Activated T-helper 2 cell treated with anti-CD3 and anti-CD28 coated beads, Interferon-gamma antibody, Interleukin-2, Interleukin-4, amounts not matched to agents 10 μg/mL and 5 μg/mL and 100 μg/mL, durations not matched to agents 14 hours and 24 hours and 36 hours (primary cell): ENCODE results near the gene VNN1. TPM values are rescaled to one million over a fixed set of nuclear protein-coding genes. Genes with fewer than 3 reads are reported as not detected.
"Not testable (repeated sequence)": the region's sequence is repeated elsewhere in the genome, so short reads cannot be mapped to it uniquely, and the experiment has no call there.

Experiments used
- DNase-seq: peaks from one replicate; pipeline ENCODE4 v3.0.0; 2021; ENCODE audit warnings: low spot score
- H3K27ac Mint-ChIP-seq: one replicate; pipeline ENCODE4 v1.8.0; 2021; ENCODE audit warnings: mixed read lengths
- H3K27me3 Mint-ChIP-seq: one replicate; pipeline ENCODE4 v1.8.0; 2021; ENCODE audit warnings: low read depth, mixed read lengths
- H3K36me3 Mint-ChIP-seq: one replicate; pipeline ENCODE4 v1.8.0; 2021; ENCODE audit warnings: low read depth, mixed read lengths
- H3K4me1 Mint-ChIP-seq: one replicate; pipeline ENCODE4 v1.8.0; 2021; ENCODE audit warnings: low read depth, mixed read lengths
- H3K4me3 Mint-ChIP-seq: one replicate; pipeline ENCODE4 v1.8.0; 2021; ENCODE audit warnings: low read depth, mild to moderate bottlenecking, moderate library complexity, mixed read lengths
- H3K9me3 Mint-ChIP-seq: one replicate; pipeline ENCODE4 v1.8.0; 2021; ENCODE audit warnings: mixed read lengths
- intact Hi-C: fragments of 100-400 bp; cut with micrococcal nuclease; formaldehyde crosslinking; loops from one replicate; pipeline ENCODE4 v1.15.1; 2023
- total RNA-seq: library from RNA; stranded (reverse); gene quantifications from 2 replicates; pipeline ENCODE4 v1.2.3, GENCODE V29; 2022

Gene VNN1
- total RNA-seq, 1 donor from 2014 or later: not detected

DNA sequence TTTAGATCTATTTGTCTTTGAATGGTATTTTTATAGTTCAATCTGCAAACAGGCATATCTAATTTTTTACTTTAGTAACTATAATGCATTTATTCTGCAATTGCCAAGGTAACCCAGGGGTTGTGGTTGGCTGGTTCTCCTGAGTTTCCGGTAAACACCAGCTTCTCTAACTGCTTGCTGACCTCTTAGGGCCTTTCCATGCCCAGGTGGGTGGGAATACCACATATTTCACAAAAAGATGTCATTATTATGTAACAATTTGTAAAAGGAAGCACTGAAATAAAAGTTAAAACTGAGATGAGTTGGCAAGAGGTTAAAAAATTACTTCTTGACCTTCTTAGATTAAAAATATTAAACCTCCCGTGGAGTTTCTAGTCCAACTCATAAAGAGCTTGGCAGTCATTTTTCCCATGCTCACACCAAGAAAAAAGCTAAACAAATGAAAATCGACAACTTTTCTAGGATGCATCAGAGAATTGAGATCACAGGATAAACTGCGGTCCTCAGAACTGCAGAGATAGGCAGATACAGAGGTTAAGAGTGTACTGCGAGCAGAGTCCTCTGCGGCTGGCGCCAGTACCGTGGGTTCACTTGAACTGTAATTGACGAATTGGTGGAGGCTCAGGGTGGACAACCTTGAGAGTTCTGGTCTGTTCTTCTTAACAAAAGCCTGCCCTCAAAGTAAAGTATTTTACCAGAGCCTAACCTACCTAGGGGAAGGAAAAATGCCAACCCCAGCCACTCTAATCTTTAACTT, 2.2 kb upstream of the VNN1 start:
- Mint-ChIP-seq H3K9me3 (no peaks in the 10 kb centered on the region), H3K27me3 (peaks cover 19% of the 10 kb centered on the region), H3K36me3 (no peaks in the 10 kb centered on the region), H3K4me3 (no peak overlapping the region), H3K27ac (no peak overlapping the region), H3K4me1 (peaks cover 2% of the 10 kb centered on the region)
- intact Hi-C loops: no loop called here
- no peak for DNase-seq

DNA sequence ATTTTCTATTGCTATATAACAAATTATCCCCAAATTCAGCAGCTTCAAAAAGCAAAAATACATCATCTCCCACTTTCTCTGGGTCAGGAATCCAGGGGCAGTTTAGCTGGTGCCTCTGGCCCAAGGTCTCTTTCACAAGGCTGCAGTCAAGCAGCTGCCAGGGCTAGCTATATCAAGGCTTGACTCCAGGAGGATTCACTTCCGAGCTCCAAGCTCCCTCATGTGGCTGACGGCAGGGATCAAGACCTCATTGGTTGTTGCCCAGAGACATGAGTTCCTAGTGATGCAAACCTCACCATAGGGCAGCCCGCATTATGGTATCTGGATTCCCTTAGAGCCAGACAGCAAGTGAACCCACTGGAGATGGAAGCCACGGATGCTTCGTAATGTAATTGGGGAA, 1.3 kb upstream of the VNN1 start:
- Mint-ChIP-seq H3K4me1 (peaks cover 2% of the 10 kb centered on the region), H3K9me3 (no peaks in the 10 kb centered on the region), H3K36me3 (no peaks in the 10 kb centered on the region), H3K27me3 (peaks cover 23% of the 10 kb centered on the region), H3K4me3 (no peak overlapping the region), H3K27ac (no peak overlapping the region)
- DNase-seq: no peak
- intact Hi-C loops: no loop called here

DNA sequence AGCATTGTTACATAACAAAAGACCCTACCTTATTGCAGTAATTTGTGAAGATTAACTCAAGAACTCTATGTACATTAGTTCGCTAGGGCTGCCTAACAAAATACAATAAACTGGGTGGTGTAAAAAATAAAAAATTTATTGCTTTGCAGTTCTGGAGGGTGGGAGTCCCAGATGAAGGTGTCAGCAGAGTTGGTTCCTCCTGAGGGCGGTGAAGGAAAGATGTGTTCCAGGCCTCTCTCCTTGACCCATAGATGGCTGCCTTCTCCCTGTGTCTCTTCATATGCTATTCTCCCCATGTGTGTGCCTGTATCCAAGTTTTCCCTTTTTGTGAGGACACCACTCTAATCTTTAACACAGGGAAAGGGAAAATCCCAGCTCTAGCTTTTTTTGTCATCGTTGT, 305 bp upstream of the VNN1 start:
- DNase-seq: no peak
- H3K36me3 Mint-ChIP-seq: no peaks in the 10 kb centered on the region
- intact Hi-C loops: no loop called here
- no peaks in the 10 kb centered on the region for H3K9me3 Mint-ChIP-seq
- H3K4me3 Mint-ChIP-seq: no peak overlapping the region
- no peak overlapping the region for H3K27ac Mint-ChIP-seq
- peaks cover 2% of the 10 kb centered on the region for H3K4me1 Mint-ChIP-seq
- peaks cover 23% of the 10 kb centered on the region for H3K27me3 Mint-ChIP-seq

DNA sequence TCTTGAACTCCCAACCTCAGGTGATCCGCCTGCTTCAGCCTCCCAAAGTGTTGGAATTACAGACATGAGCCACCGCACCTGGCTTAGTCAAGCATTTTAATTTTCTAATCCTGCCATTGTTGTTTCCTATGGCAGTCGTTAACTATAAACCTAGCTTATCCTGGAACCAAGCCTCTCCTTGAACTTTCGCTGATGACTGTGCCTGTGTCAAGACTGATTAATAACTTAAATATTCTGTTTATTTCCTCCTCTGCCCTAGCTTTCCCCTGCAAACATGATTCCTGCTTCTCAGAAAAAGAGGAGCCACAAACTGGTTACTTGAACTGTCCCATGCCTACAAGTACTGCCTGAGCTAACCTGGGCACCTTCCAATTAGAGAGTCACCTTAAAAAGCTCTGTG, 1.5 kb downstream of the VNN1 start:
- H3K9me3 Mint-ChIP-seq: no peaks in the 10 kb centered on the region
- H3K36me3 Mint-ChIP-seq: no peaks in the 10 kb centered on the region
- no peak for DNase-seq
- no peak overlapping the region for H3K27ac Mint-ChIP-seq
- peaks cover 29% of the 10 kb centered on the region for H3K27me3 Mint-ChIP-seq
- peaks cover 2% of the 10 kb centered on the region for H3K4me1 Mint-ChIP-seq
- no peak overlapping the region for H3K4me3 Mint-ChIP-seq
- intact Hi-C loops: no loop called here

DNA sequence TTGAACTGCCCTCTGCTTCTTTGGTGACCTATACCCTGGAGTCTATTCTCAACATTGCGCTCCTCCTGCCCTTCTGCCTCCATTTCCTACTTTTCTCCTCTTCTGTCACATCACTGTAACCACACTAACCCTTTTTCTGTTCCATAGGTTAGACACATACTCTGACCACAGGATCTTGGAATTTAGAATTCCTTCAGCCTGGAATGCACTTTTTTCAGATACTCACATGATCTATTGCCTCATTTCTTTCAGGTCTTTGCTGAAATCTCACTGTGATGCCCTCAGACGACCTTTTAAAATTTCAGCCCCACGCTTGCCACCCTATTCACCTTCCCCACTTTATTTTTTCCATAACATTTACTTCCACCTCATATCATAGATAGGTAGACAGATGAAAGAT, 5.1 kb downstream of the VNN1 start:
- no peak overlapping the region for H3K27ac Mint-ChIP-seq
- intact Hi-C loops: no loop called here
- peaks cover 41% of the 10 kb centered on the region for H3K27me3 Mint-ChIP-seq
- H3K4me3 Mint-ChIP-seq: no peak overlapping the region
- peaks cover 18% of the 10 kb centered on the region for H3K9me3 Mint-ChIP-seq
- DNase-seq: no peak
- H3K36me3 Mint-ChIP-seq: no peaks in the 10 kb centered on the region
- peaks cover 2% of the 10 kb centered on the region for H3K4me1 Mint-ChIP-seq

- Mint-ChIP-seq H3K27ac (no peak overlapping the region), H3K4me1 (peaks cover 2% of the 10 kb centered on the region), H3K4me3 (no peak overlapping the region), H3K9me3 (peaks cover 23% of the 10 kb centered on the region), H3K36me3 (no peaks in the 10 kb centered on the region), H3K27me3 (peaks cover 40% of the 10 kb centered on the region)
- DNase-seq: no peak
- intact Hi-C loops: no loop called here
These were observed 5.9 kb downstream of the VNN1 start for GRCh38 chr6:132708002-132708401.

DNA sequence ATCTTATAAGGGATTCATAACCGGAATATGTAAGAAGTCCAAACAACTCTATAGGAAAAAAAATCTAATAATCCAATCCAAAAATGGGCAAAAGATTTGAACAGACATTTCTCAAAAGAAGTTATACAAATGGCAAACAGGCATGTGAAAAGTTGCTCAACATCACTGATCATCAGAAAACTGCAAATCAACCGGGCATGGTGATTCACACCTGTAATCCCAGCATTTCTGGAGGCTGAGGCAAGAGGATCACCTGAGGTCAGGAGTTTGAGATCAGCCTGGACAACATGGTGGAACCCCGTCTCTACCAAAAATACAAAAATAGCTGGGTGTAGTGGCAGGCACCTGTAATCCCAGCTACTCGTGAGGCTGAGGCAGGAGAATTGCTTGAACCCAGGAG, 7.1 kb downstream of the VNN1 start:
- peaks cover 23% of the 10 kb centered on the region for H3K9me3 Mint-ChIP-seq
- H3K27ac Mint-ChIP-seq, DNase-seq, H3K36me3 Mint-ChIP-seq, H3K4me3 Mint-ChIP-seq, H3K4me1 Mint-ChIP-seq, intact Hi-C loops: not testable (repeated sequence)
- peaks cover 39% of the 10 kb centered on the region for H3K27me3 Mint-ChIP-seq

DNA sequence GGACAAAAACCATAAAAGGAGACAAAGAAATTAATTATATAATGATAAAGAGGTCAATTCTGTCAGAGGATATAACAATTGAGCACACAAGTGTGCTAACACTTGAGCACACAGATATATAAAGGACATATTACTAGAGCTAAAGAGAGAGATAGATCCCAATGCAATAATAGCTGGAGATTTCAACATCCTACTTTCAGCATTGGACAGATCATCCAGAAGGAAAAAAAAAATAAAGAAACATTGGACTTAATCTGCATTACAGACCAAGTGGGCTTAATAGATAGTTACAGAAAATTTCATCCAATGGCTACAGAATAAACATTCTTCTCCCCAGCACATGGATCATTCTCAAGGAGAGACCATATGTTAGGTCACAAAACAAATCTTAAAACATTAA, 9.9 kb downstream of the VNN1 start:
- H3K4me3 Mint-ChIP-seq: no peak overlapping the region
- peaks cover 23% of the 10 kb centered on the region for H3K9me3 Mint-ChIP-seq
- intact Hi-C loops: no loop called here

DNA sequence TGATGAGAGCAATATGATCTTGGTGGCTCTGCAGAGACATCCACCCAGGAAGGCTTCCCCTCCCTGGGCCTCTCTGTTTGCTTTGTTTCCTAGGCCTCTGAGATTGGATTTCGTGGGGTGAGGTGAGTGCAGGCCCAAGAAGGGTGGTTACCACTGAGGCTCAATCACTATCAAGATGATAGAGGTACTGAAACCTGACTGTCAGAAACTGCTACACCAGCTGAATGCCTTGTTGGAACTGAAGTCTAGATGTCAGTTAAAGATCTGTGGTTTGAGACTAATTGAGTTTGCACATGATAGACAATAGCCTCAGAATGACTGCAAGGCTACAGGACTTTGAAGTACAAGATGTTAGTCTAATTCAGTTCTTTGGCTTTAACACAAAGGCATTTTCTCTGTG, 15.2 kb downstream of the VNN1 start:
- Mint-ChIP-seq H3K4me1 (peaks cover 21% of the 10 kb centered on the region), H3K9me3 (peaks cover 16% of the 10 kb centered on the region), H3K27ac (no peak overlapping the region), H3K4me3 (no peak overlapping the region), H3K36me3 (peaks cover 10% of the 10 kb centered on the region), H3K27me3 (peaks cover 8% of the 10 kb centered on the region)
- intact Hi-C loops: no loop called here
- DNase-seq: peak; percentile 11

More for the DNA sequence above, 9.9 kb downstream of the VNN1 start:
- DNase-seq: no peak
- H3K27ac Mint-ChIP-seq: no peak overlapping the region
- H3K27me3 Mint-ChIP-seq: peaks cover 38% of the 10 kb centered on the region
- peaks cover 5% of the 10 kb centered on the region for H3K4me1 Mint-ChIP-seq
- no peaks in the 10 kb centered on the region for H3K36me3 Mint-ChIP-seq

DNA sequence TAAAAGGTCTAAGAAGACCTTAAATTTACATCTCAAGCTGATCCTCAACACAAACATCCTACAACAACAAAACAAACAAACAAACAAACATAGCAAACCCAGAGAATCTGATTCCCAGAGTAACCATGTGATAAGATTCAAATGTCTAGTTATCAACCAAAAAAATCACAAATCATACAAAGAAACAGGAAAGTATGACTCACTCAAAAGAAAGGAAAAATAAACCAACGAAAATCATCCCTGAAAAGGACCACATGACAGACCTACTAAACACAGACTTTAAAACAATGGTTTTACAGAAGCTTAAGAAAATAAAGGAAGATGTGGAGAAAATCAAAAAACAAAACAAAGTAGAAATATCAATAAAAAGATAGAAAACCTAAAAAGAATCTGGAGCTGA, 18.1 kb downstream of the VNN1 start:
- H3K9me3 Mint-ChIP-seq: peaks cover 12% of the 10 kb centered on the region
- H3K27ac Mint-ChIP-seq: no peak overlapping the region
- DNase-seq: no peak
- H3K4me1 Mint-ChIP-seq: peaks cover 21% of the 10 kb centered on the region
- peaks cover 10% of the 10 kb centered on the region for H3K36me3 Mint-ChIP-seq
- no peak overlapping the region for H3K4me3 Mint-ChIP-seq
- intact Hi-C loops: no loop called here
- peaks cover 4% of the 10 kb centered on the region for H3K27me3 Mint-ChIP-seq

DNA sequence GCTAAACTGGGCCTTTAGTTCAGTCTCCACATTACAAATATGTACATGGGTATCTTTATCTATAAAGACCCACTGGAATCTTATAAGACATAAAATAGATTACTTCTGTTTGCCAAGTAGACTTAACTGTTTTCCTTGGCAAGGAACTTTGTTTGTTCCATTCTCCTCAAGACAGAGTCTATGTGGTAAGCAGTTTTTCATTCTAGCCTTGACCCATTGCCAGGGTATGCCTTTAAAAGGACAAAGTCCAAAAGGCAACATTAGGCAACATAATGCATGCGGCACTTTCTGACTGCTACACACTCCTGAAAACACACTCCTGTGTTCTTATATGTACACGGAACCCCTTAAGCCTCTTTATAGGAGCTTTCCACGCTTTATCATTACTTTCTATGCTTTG, 20.4 kb downstream of the VNN1 start:
- H3K27ac Mint-ChIP-seq: no peak overlapping the region
- peaks cover 12% of the 10 kb centered on the region for H3K4me1 Mint-ChIP-seq
- no peak for DNase-seq
- H3K4me3 Mint-ChIP-seq: no peak overlapping the region
- H3K27me3 Mint-ChIP-seq: peaks cover 22% of the 10 kb centered on the region
- peaks cover 12% of the 10 kb centered on the region for H3K9me3 Mint-ChIP-seq
- intact Hi-C loops: no loop called here
- peaks cover 10% of the 10 kb centered on the region for H3K36me3 Mint-ChIP-seq

DNA sequence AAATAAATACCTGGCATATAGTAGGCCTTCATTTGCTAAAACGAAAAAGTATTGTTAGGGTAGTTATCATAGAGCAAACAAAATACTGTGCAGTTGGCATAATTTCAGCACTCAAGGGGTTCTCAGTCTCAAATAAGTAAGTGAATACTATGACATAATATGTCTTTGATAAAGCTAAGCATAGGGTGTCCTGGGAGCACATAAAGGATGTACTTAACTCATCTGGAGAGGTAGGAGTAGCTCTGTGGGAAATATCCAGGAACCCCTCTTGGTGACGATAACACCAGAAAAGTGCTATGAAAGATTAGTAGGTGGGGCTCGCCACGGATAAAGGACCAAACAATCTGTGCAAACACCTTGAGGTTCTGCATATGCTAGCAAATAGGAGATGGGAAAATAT, 23.2 kb downstream of the VNN1 start:
- peaks cover 37% of the 10 kb centered on the region for H3K27me3 Mint-ChIP-seq
- H3K4me1 Mint-ChIP-seq: peaks cover 1% of the 10 kb centered on the region
- DNase-seq: no peak
- peaks cover 1% of the 10 kb centered on the region for H3K36me3 Mint-ChIP-seq
- H3K27ac Mint-ChIP-seq: no peak overlapping the region
- peaks cover 3% of the 10 kb centered on the region for H3K9me3 Mint-ChIP-seq
- H3K4me3 Mint-ChIP-seq: no peak overlapping the region
- intact Hi-C loops: no loop called here

DNA sequence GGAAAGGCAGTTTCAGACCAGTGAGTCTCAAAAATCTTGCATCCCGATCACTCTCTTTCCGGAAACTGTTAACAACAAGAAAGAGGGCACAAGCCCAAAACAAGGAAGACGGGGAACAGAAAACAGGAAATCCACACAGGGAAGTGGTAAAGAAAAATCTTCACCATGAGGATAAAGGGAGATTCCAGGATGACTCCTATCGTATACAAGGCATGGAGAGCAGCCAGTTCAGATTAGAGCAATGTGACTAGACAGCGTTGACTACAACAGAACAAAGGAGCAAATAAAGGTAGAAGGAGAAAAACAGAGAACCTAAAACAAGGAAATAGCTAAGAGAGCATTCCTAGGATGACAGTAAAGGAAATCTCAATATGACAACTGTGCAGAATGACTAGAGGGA, 26.5 kb downstream of the VNN1 start:
- no peak overlapping the region for H3K4me3 Mint-ChIP-seq
- no peaks in the 10 kb centered on the region for H3K36me3 Mint-ChIP-seq
- DNase-seq: no peak
- peaks cover 48% of the 10 kb centered on the region for H3K27me3 Mint-ChIP-seq
- intact Hi-C loops: no loop called here
- H3K9me3 Mint-ChIP-seq: no peaks in the 10 kb centered on the region
- H3K27ac Mint-ChIP-seq: no peak overlapping the region
- no peaks in the 10 kb centered on the region for H3K4me1 Mint-ChIP-seq

DNA sequence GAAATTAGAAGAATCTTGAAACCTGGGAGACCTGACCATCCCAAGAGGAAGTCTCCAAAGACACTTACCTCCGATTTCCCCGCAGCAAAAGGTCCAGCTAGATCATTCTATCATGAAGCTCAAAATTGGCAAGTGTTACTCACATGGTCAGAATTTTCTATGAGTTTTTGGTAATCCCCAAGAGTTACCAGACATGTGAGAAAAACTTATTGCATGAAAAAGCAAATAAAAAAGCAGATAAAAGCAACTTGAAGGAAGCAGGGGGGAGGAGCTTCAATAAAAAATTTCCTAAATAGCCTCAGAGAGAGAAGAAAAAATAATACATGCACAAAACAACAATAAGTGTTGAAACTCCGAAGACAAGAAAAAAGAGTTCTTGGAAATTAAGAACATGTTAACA, 27.3 kb downstream of the VNN1 start:
- Mint-ChIP-seq H3K4me1 (no peaks in the 10 kb centered on the region), H3K9me3 (no peaks in the 10 kb centered on the region), H3K36me3 (no peaks in the 10 kb centered on the region), H3K27me3 (peaks cover 47% of the 10 kb centered on the region), H3K4me3 (no peak overlapping the region), H3K27ac (no peak overlapping the region)
- no peak for DNase-seq
- intact Hi-C loops: no loop called here
